ENCODE data around the gene ZNF668.
A peak's percentile ranks its signal among the peaks of the same experiment; 100 is the strongest.

GRCh38 chr16:31081428-31082351 lies 7.7 kb upstream of the ZNF668 start:
- TF ChIP-seq, protein P1, sequence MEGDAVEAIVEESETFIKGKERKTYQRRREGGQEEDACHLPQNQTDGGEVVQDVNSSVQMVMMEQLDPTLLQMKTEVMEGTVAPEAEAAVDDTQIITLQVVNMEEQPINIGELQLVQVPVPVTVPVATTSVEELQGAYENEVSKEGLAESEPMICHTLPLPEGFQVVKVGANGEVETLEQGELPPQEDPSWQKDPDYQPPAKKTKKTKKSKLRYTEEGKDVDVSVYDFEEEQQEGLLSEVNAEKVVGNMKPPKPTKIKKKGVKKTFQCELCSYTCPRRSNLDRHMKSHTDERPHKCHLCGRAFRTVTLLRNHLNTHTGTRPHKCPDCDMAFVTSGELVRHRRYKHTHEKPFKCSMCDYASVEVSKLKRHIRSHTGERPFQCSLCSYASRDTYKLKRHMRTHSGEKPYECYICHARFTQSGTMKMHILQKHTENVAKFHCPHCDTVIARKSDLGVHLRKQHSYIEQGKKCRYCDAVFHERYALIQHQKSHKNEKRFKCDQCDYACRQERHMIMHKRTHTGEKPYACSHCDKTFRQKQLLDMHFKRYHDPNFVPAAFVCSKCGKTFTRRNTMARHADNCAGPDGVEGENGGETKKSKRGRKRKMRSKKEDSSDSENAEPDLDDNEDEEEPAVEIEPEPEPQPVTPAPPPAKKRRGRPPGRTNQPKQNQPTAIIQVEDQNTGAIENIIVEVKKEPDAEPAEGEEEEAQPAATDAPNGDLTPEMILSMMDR (IDR thresholded peaks at IDR 0.05 in 2 of 3, conservative IDR thresholded peaks at IDR 0.05 in 1 of 3; ENCODE audit: borderline replicate concordance in 1 of 3, insufficient read depth in 1 of 3, low read depth in 2 of 3, low read length in 2 of 3), result no peak
- TF ChIP-seq EGR1 (IDR thresholded peaks at IDR 0.05; ENCODE audit: low read depth) (no peak), RAD21 (IDR thresholded peaks at IDR 0.05; ENCODE audit: low read depth) (no peak), POLR2AphosphoS5 (IDR thresholded peaks at IDR 0.05; ENCODE audit: low read depth, low read length) (peak; percentile 19; the same call in 1 of the 2 replicates), POLR2A (IDR thresholded peaks at IDR 0.05; ENCODE audit: borderline replicate concordance, extremely low read depth, insufficient read depth, insufficient read length) (no peak), REST (IDR thresholded peaks at IDR 0.05; ENCODE audit: low read depth) (no peak), SIN3A (IDR thresholded peaks at IDR 0.05; ENCODE audit: low read depth) (no peak), TCF7L2 (IDR thresholded peaks at IDR 0.05; ENCODE audit: borderline replicate concordance, extremely low read depth, insufficient read depth, insufficient read length) (no peak), EZH2 (IDR thresholded peaks at IDR 0.05) (no peak), MAX (IDR thresholded peaks at IDR 0.05) (no peak), JUND (IDR thresholded peaks at IDR 0.05) (no peak), CEBPB (IDR thresholded peaks at IDR 0.05; ENCODE audit: low read depth) (no peak), YY1 (IDR thresholded peaks at IDR 0.05; ENCODE audit: extremely low read depth, insufficient replicate concordance, low read depth, low read length) (no peak)
- TF ChIP-seq, protein P2, sequence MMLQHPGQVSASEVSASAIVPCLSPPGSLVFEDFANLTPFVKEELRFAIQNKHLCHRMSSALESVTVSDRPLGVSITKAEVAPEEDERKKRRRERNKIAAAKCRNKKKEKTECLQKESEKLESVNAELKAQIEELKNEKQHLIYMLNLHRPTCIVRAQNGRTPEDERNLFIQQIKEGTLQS (IDR thresholded peaks at IDR 0.05), result no peak
